ENCODE results near the gene DCHS1. TPM values are rescaled to one million over a fixed set of nuclear protein-coding genes. Genes with fewer than 3 reads are reported as not detected.
A peak's percentile ranks its signal among the peaks of the same experiment; 100 is the strongest.
"Not testable (repeated sequence)": the region's sequence is repeated elsewhere in the genome, so short reads cannot be mapped to it uniquely, and the experiment has no call there.

DCHS1 gene
- total RNA-seq, 6 donors from 2014 or later, result 9.2 to 32.2 (median 12.8) TPM

- WGBS, 2 donors, result 92 to 100% methylated on average over 1 of the region's 1 CpG
- peak in 1 of 2 donors; percentile 87 for ATAC-seq (ENCODE audit: low FRiP score in 2 of 2)
These were observed 38.0 kb upstream of the DCHS1 start for GRCh38 chr11:6693342-6694228.

GRCh38 chr11:6692128-6692527 is 36.5 kb upstream of the DCHS1 start:
- ATAC-seq (ENCODE audit: low FRiP score in 2 of 2) (no peak), DNase-seq (no peak)
- Histone ChIP-seq H3K27ac (no peak overlapping the region), H3K4me3 (no peak overlapping the region), H3K4me1 (peaks cover 13 to 25% (median 23%) of the 10 kb centered on the region in 4 donors), H3K27me3 (no peaks in the 10 kb centered on the region), H3K36me3 (no peaks in the 10 kb centered on the region), H3K9me3 (no peaks in the 10 kb centered on the region)
- TF ChIP-seq EP300 (IDR thresholded peaks at IDR 0.05) (no peak), POLR2AphosphoS5 (IDR thresholded peaks at IDR 0.05) (no peak), POLR2A (IDR thresholded peaks at IDR 0.05) (no peak)
- TF ChIP-seq, protein P1, sequence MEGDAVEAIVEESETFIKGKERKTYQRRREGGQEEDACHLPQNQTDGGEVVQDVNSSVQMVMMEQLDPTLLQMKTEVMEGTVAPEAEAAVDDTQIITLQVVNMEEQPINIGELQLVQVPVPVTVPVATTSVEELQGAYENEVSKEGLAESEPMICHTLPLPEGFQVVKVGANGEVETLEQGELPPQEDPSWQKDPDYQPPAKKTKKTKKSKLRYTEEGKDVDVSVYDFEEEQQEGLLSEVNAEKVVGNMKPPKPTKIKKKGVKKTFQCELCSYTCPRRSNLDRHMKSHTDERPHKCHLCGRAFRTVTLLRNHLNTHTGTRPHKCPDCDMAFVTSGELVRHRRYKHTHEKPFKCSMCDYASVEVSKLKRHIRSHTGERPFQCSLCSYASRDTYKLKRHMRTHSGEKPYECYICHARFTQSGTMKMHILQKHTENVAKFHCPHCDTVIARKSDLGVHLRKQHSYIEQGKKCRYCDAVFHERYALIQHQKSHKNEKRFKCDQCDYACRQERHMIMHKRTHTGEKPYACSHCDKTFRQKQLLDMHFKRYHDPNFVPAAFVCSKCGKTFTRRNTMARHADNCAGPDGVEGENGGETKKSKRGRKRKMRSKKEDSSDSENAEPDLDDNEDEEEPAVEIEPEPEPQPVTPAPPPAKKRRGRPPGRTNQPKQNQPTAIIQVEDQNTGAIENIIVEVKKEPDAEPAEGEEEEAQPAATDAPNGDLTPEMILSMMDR (IDR thresholded peaks at IDR 0.05), result no peak

More at GRCh38 chr11:6693342-6694228, 38.0 kb upstream of the DCHS1 start:
- Histone ChIP-seq H3K4me3 (no peak overlapping the region), H3K4me1 (peaks cover 13 to 25% (median 23%) of the 10 kb centered on the region in 4 donors), H3K36me3 (no peaks in the 10 kb centered on the region), H3K27me3 (no peaks in the 10 kb centered on the region), H3K9me3 (no peaks in the 10 kb centered on the region), H3K27ac (peak overlapping the region; percentile 25 to 71 (median 50))
- TF ChIP-seq EP300 (IDR thresholded peaks at IDR 0.05) (no peak), POLR2AphosphoS5 (IDR thresholded peaks at IDR 0.05) (no peak), POLR2A (IDR thresholded peaks at IDR 0.05) (no peak)
- TF ChIP-seq, protein P1 (IDR thresholded peaks at IDR 0.05), result no peak
- DNase-seq, result peak in 1 of 2 donors; percentile 45

DNA sequence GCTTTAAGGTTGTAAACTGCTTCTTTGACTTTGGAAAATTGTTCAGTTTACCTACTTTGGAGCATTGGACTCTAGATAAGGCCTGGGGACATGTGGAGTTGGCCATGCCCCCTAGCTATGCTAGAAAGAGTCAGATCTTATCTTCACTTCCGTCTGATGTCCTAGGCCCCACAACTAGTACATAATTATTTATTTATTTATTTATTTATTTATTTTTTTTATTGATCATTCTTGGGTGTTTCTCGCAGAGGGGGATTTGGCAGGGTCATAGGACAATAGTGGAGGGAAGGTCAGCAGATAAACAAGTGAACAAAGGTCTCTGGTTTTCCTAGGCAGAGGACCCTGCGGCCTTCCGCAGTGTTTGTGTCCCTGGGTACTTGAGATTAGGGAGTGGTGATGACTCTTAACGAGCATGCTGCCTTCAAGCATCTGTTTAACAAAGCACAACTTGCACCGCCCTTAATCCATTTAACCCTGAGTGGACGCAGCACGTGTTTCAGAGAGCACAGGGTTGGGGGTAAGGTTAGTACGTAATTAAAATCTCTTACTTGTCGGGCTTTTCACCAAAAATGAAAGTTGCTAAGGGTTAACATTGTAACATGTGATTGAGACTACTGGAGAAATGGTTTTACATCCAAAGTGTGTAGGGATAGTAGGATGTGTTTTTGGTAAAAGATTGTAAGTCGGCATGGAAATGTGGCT is 35.0 kb upstream of the DCHS1 start:
- ATAC-seq (ENCODE audit: low FRiP score in 2 of 2); DNase-seq; H3K27me3 ChIP-seq: not testable (repeated sequence)

DNA sequence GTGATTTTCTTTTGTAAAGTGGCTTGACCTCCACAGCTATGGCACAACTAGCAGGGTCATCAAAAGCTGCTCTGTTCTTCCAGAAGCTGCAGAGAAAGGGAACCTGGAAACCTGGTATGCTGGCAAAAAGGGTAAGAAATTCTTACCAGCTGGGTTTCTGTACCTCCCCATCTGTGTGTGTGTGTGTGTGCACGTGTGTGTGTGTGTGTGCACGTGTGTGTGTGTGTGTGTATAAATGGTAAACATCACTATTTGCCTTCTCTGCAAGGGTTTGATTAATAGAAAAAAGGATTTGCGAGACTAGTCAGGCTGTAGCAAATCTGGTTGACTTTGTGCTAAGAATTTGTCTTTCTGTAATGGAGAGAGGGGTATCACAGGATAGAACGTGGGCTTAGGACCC is 32.3 kb upstream of the DCHS1 start:
- ATAC-seq (ENCODE audit: low FRiP score in 2 of 2) (no peak), DNase-seq (no peak)
- no peak overlapping the region for H3K4me3 ChIP-seq
- H3K4me1 ChIP-seq, result peaks cover 3 to 4% (median 3%) of the 10 kb centered on the region in 4 donors
- H3K27ac ChIP-seq, result no peak overlapping the region
- H3K36me3 ChIP-seq, result no peaks in the 10 kb centered on the region
- H3K9me3 ChIP-seq, result no peaks in the 10 kb centered on the region
- 72 to 75% methylated on average over 4 of the region's 4 CpGs for WGBS, 2 donors
- TF ChIP-seq EP300 (IDR thresholded peaks at IDR 0.05) (no peak), POLR2A (IDR thresholded peaks at IDR 0.05) (no peak), POLR2AphosphoS5 (IDR thresholded peaks at IDR 0.05) (no peak)
- TF ChIP-seq, protein P1 (IDR thresholded peaks at IDR 0.05), result no peak
- no peaks in the 10 kb centered on the region for H3K27me3 ChIP-seq

More for the DNA sequence above, 35.0 kb upstream of the DCHS1 start:
- not testable (repeated sequence) for H3K27ac ChIP-seq, H3K4me3 ChIP-seq, H3K9me3 ChIP-seq, H3K36me3 ChIP-seq
- WGBS, 2 donors, result 65 to 72% methylated on average over 8 to 9 of the region's 11 CpGs
- H3K4me1 ChIP-seq, result peaks cover 6 to 20% (median 17%) of the 10 kb centered on the region in 4 donors

DNA sequence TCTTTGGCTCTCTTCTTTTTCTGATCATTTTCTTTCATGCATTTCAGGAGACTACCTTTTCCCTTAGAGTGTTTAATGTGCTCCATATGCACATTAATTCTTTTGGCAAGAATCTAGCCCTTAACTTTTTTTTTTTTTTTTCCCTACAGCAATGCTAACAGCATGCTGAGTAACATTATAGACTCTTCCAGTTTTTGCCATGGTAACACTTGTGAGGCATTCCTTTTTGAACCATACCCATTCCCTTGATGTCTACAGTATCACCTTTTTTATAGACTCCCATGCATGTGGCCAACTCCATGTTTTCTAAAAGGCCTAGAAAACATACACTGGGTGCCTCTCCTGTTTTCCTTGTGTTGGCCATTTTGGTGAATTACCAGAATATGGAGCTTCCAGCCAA is 30.4 kb upstream of the DCHS1 start:
- DNase-seq (no peak), ATAC-seq (ENCODE audit: low FRiP score in 2 of 2) (no peak)
- Histone ChIP-seq H3K36me3 (peaks cover 0 to 9% (median 0%) of the 10 kb centered on the region in 4 donors), H3K27me3 (no peaks in the 10 kb centered on the region), H3K4me1 (peaks cover 14 to 20% (median 17%) of the 10 kb centered on the region in 4 donors), H3K9me3 (no peaks in the 10 kb centered on the region), H3K27ac (no peak overlapping the region), H3K4me3 (no peak overlapping the region)
- no peak for TF ChIP-seq EP300 (IDR thresholded peaks at IDR 0.05)
- TF ChIP-seq POLR2A (IDR thresholded peaks at IDR 0.05), result no peak
- TF ChIP-seq, protein P1 (IDR thresholded peaks at IDR 0.05), result no peak

DNA sequence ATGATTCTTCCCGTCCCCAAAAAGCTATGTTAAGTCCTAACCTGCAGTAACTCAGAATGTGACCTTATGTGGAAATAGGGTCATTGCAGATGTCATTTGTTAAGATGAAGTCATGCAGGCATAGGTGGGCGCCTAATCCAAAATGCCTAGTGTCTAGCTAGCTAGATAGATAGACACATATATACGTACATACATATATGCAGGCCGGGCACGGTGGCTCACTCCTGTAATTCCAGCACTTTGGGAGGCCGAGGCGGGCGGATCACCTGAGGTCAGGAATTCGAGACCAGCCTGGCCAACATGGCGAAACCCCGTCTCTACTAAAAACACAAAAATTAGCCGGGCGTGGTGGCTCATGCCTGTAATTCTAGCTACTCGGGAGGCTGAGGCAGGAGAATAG is 28.5 kb upstream of the DCHS1 start:
- WGBS, 2 donors, result 91 to 95% methylated on average over 14 of the region's 14 CpGs
- not testable (repeated sequence) for H3K27me3 ChIP-seq; ATAC-seq (ENCODE audit: low FRiP score in 2 of 2); H3K9me3 ChIP-seq
- H3K4me1 ChIP-seq, result peaks cover 14 to 26% (median 19%) of the 10 kb centered on the region in 4 donors
- peak overlapping the region in 2 of 4 donors; percentile 78 to 80 for H3K4me3 ChIP-seq
- H3K27ac ChIP-seq, result peak overlapping the region; percentile 84 to 94 (median 92)
- DNase-seq, result peak in 1 of 2 donors; percentile 5
- H3K36me3 ChIP-seq, result peaks cover 0 to 19% (median 0%) of the 10 kb centered on the region in 4 donors

All from upper lobe of left lung (tissue), 6 donors.